ENCODE measurements around the gene SPEF2.

The SPEF2 gene, protein sequence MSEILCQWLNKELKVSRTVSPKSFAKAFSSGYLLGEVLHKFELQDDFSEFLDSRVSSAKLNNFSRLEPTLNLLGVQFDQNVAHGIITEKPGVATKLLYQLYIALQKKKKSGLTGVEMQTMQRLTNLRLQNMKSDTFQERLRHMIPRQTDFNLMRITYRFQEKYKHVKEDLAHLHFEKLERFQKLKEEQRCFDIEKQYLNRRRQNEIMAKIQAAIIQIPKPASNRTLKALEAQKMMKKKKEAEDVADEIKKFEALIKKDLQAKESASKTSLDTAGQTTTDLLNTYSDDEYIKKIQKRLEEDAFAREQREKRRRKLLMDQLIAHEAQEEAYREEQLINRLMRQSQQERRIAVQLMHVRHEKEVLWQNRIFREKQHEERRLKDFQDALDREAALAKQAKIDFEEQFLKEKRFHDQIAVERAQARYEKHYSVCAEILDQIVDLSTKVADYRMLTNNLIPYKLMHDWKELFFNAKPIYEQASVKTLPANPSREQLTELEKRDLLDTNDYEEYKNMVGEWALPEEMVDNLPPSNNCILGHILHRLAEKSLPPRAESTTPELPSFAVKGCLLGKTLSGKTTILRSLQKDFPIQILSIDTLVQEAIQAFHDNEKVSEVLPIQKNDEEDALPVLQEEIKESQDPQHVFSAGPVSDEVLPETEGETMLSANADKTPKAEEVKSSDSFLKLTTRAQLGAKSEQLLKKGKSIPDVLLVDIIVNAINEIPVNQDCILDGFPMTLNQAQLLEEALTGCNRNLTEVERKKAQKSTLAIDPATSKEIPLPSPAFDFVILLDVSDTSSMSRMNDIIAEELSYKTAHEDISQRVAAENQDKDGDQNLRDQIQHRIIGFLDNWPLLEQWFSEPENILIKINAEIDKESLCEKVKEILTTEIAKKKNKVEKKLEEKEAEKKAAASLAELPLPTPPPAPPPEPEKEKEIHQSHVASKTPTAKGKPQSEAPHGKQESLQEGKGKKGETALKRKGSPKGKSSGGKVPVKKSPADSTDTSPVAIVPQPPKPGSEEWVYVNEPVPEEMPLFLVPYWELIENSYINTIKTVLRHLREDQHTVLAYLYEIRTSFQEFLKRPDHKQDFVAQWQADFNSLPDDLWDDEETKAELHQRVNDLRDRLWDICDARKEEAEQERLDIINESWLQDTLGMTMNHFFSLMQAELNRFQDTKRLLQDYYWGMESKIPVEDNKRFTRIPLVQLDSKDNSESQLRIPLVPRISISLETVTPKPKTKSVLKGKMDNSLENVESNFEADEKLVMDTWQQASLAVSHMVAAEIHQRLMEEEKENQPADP (N-terminal part only)

DNA sequence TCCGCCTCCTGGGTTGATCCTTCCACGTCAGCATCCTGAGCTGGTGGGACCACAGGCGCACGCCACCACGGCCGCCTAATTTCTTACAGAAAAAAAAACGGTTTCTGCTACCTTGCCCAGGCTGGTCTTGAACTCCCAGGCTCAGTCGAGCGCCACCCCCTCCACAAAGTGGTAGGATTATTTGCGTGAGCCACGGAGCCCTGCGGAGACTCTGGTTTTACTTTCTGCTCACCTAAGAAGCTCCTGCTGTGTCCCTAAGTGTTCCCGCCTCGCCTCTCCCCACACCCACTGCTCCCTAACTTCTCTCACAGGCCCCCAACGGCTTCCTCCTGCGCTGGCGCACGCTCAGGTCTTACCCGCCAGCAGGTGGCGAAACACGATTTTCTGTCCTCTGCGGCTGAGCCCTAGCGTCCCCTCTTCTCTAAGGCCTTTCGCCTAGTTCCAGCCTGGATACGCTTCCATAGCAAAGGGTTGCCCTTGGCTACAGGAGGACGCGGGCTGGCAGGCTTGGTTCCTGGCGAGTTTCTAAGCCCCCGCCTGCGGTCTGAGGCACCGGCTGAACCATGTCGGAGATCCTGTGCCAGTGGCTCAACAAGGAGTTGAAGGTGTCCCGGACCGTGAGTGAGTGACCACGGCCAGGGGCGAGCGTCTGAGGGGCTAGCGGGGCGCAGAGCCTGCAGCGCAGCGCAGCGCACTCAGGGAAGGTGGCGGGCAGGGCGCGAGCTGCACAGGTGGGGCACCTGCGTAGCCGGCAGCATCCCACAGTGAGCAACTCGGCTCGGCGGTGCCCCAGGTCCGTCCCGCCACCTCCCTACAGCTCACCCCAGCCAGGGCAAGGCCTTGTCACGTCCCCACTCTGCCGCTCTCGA, at the start of gene SPEF2:
Gene SPEF2, plus strand, starts transcription at position 429 of the 869 bp plus-strand sequence. Its CDS starts 135 bp downstream, at position 564.
- DNase-seq = no peak

DNA sequence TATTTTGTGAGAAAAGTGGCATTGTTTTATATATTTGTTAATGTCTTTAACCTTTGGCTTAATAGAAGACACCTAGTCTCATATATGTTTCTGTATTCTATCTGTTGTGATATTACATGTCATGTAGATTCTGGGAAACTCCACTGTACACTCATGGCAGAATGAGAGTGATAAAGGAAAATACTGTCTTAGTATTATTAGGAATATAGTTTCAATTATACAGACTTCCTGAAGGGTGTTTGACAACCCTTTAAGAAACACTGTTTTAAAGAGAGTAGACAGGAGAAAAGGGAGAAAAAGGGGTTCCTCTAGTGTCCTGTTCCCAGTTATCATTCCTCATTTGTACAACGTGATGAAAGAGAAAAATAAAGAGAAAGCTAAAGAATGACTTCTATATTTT, 42.1 kb upstream of the SPEF2 start:
- no peak for DNase-seq

DNA sequence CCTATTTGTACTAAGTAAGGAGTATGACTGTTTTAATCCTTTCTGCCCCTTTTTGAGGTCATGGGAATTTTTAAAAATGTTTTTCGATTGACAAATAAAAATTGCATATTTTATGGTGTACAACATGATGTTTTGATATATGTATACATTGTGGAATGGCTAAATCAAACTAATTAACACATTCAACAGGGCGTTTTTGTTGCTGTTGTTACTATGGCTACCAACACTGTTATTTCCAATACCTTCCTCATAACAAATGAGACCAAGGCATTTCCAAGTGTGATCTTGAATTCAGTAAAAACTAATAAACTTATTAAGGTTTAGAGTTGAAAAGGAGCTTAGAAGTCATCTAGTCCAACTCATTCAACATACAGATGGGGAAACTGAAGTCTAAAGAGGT, 30.2 kb upstream of the SPEF2 start:
- no peak for DNase-seq

DNA sequence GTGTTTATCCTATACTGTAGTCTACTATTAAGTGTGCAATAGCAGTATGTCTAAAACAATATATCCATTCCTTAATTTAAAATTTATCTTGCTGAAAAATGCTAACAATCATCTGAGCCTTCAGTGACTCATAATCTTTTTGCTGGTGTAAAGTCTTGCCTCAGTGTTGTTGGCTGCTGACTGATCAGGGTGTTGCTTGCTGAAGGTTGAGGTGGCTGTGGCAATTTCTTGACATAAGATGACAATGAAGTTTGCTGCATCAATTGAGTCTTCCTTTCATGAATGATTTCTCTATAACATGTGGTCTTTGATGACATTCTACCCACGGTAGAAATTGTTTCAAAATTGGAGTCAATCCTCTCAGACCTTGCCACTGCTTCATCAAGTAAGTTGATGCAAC, 24.3 kb upstream of the SPEF2 start:
- no peak for DNase-seq

DNA sequence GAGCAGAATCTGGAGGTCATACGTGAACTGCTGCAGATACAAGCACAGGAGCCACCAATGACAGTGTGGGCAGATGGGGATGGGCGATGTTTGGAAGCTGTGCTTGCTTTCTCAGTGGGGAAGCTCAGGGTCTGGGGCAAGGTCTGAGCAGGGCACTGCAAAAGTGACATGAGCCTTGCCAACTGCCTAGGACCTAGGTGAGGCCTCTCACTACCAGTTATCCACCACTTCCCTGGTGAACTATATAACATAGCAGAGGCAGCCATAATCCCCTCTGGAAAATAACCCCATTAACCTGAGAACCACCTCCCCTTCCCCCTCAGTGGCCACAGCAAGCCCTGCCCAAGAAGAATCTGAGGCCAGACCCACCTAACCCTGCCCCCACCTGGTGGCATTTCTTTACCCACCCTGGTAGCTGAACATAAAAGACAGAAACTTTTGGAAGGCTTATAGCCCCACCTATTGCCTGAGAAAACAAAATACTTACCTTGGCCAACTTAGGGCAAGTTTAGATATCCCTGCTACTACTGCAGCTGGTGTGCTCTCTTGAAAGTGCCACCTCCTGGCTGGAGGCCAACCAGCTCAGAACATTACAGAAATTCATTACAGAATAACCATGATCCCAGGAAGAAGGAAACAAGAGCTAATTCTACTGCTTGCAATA, 18.8 kb upstream of the SPEF2 start:
- DNase-seq = no peak

DNA sequence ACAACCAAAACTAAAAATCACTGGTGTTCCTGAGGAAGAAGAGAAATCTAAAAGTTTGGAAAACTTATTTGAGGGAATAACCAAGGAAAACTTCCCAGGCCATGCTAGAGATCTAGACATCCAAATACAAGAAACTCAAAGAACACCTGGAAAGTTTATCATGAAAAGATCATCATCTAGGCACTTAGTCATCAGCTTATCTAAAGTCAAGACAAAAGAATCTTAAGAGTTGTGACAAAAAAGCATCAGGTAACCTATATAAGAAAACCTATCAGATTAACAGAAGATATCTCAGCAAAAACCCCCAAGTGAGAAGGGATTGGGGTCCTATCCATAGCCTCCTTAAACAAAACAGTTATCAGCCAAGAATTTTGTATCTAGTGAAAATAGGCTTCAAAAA, 17.1 kb upstream of the SPEF2 start:
- no peak for DNase-seq

DNA sequence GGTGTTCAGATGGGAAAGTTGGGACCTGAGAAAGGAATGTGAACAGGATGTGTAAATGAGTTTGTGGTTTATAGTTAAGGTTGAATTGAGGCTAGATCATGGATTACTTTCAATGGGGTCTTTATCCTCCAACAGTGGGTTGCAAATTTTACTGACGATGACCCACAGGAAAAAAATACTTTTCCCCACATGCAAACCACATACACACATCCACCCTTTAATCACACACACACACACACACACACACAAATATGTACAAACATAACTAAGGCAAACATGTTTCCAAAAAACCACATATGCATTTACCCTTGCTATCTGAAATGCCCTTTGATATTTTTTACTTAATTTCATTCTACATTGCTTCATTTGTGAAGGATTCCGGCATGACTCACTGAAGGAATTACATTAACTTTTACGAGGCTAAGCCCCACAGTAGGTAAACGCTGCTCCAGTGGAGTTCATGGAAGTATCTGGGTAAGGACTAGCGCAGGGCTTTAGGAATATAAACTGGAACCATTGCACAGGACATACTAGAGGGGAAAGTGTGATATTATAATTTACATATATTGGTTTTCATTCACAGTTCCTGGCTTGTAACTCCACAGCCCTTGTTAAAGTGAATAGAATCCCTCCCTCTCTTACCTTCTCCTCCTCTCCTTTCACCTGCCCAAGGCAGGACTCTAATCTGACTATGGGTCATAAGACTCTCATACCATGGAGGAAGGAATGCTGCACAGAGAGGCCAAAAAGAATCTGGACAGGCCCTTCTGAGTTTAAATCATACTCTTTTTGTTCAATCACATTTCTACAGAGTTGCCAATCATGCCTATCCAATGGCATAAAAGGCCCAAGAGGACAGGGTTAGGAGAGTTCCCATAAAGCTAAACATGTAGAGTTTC, 8.5 kb upstream of the SPEF2 start:
- no peak for DNase-seq

DNA sequence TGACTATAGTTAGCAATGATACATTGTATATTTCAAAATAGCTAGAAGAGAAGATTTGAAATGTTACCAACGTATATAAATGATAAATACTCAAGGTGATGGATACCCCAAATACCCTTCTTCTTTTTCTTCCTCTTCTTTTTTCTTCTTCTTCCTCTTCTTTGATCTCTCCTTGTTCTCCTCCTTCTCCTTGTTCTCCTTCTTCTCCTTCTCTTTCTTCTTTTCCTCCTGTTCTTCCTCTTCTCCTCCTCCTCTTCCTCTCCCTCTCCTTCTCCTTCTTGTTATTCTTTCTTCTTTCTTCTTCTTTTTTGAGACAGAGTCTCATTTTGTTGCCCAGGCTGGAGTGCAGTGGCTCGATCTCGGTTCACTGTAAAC, 616 bp upstream of the SPEF2 start:
- DNase-seq = no peak

DNA sequence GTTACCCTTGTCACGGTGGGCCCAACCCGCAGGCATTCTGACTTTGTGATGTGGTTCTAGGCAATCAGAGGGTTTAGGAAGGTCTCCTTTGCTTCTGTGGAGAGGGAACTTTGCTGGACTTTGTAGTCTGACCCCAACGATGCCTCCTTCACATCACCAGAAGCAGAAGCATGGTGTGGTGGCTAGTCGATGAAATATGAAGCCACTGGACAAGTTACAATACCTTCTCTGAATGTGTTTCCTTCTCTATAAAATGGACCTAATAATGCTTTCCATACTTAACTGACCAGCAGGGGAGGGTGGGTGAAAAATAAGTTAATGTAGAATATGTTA, 607 bp downstream of the SPEF2 start:
- no peak for DNase-seq

DNA sequence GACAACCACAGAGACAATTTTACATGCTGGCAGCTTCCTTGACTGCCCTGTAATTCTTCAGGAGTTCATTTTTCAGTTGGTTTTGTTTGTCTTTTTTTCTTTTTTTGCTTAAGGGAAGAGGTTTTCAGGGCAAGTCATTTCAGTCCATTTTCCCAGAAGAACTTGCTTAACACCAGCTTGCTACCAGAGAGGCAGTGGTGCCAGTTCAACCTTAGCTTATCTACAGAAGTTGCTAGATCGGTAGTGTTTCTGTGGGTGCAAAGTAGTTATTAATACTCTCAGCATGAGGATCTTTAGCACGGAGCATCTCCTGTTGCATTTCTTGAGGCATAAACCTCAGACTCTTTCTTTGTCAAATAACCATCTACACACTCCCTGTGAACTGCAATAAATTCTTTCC, 1.1 kb downstream of the SPEF2 start:
- DNase-seq = no peak

DNA sequence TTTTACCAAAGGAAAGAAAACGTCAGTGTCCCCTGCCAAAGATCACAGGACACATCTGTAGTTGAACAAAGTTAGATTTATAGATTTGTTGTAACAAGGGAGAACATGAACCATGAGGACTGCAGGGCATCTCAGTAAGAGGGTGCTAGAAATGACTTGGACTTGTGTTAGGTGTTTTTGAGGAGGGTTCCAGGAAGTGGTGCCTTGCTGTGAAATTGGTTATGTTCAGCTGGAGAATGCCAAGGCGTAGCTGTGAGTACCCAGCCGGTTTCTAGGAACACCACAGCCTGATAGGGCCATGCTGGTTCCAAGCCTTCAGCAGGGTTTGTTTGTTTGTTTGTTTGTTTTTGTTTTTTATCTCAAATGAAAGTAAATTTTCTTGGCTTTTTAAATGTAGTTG, 5.3 kb downstream of the SPEF2 start:
- DNase-seq = no peak

DNA sequence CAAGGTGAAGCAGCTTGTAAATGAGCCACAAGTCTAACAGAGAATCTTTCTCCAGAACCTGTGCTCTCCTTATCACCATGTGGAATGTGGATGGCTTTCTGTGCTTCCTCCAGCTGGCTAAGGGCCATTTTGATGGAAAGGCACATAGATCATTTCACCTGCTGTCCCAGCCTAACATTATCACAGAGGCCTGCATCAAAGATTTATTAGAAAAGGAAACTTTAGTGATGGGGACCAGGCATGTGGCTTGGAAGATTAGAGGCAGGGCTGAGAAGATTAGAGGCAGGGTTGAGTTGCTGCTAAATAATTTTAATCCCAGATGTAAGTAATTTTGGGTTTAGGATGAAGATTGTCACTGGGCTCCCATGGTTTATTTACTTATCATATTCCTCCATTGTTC, 6.3 kb downstream of the SPEF2 start:
- no peak for DNase-seq

DNA sequence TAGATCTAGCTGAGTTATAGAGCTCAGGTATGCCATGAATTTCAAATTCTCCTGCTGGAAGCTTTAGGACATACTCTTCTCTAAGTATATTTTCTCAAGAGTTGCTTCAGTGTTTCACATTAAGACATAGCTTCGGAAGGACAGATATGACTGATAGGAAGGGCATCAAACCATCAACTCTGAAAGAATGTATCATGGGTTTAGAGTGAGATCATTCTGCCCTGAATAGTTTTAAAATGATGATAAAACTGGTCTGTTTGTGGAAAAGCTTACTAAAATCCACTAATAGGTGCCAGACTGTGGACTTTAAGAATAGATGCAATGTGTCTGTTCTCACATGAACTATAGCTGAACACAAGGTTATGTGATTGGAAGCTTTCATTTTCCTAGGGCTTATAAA, 8.4 kb downstream of the SPEF2 start:
- no peak for DNase-seq

DNA sequence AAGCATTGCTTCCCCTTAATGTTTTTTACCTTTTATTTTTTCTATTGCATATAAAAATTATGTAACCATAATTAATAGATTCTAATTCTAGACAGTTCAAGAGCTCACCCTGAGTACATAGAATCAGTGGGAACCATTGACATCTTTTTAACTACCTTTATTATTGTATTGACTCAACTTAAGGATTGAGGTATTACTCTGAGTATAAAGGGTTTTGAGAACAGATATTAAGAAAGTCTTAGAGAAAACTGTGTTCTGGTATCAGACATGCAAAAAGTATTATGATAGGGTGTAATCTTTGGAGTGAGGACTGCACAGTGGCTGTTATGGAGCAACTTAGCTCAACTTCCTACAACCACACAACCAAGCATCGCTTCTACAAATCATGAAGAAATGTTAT, 8.9 kb downstream of the SPEF2 start:
- no peak for DNase-seq

DNA sequence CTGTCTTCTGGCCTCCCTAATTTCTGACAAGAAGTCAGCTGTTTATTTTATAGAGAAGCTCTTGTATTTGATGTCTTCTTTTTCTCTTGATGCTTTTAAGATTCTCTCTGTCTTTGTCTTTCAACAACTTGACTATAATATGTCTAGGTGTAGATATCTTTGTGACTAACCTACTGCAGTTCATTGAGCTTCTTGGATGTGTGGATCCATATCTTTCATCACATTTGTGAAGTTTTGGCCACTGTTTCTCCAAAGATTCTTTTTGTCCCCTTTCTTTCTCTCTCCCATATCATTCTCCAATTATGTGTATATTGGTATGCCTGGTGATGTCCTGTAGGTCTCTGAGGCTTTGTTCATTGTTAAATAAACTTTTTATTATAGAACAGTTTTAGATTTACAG, 16.7 kb downstream of the SPEF2 start:
- no peak for DNase-seq

DNA sequence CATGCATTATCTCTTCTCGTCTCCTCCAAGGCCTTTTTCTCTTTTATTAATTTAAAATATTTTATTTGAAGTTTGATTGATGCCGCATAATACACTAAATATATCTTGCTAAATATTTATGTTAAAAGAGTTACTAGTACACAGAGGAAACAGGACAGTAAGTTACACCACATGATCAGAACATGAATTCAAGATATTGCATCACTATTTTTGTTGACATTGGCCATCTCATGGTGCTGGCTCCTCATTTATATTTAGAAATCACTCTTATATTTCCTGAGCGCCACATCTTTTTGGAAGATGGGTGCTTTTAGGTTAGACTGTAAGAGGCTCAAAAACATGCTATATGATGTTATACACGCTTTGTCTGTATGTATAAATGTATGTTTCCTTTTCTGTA, 23.0 kb downstream of the SPEF2 start:
- no peak for DNase-seq

DNA sequence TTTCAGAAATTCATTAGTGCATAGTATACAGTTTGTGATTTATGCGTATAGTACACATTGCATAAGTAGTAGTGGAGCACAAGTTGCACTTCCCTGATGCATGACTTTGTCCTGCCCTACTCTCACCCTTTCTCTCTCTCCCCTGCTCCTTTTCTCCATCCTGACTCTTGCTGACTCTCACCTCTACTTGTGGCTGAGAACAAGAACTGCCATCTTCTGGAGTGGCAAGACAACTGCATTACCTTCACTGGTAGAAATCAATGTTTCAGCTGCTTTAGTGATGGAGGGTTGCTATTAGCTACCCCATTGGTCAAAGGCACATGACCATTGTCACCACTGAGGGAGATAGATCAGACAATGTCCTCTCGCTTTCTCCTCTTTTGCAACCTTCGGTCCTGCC, 26.9 kb downstream of the SPEF2 start:
- no peak for DNase-seq

DNA sequence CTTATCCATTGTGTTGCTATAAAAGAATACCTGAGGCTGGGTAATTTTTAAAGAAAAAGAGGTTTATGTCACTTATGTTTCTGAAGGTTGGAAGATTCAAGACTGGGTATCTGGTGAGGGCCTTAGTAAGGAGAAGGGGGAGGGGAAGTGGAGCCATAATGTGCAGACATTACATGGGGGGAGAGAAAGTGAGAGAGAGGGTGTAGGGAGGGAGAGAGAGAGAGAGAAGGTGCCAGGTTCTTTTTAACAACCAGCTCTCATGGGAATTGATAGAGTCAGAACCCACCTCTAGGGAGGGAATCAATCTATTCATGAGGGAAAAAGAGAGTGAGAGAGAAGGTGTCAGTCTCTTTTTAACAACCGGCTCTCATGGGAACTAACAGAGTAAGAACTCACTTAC, 29.5 kb downstream of the SPEF2 start:
- no peak for DNase-seq

DNA sequence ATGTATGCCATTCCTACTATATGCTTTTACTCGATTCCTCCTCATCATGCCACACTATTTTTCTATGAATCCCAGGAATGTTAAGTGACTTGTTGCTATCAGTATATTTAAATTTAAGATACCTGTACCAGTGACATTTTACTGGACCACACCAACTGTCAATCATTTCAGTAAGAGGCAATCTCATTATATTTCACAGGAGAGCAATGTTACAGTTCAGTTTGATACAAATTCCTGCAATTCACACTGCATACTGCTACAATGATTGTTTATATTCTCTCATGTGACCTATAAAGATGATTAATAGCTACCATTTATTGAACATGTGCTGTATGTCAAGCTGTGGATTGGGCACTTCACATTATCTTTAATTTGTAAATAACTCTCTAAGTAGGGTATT, 30.0 kb downstream of the SPEF2 start:
- no peak for DNase-seq

DNA sequence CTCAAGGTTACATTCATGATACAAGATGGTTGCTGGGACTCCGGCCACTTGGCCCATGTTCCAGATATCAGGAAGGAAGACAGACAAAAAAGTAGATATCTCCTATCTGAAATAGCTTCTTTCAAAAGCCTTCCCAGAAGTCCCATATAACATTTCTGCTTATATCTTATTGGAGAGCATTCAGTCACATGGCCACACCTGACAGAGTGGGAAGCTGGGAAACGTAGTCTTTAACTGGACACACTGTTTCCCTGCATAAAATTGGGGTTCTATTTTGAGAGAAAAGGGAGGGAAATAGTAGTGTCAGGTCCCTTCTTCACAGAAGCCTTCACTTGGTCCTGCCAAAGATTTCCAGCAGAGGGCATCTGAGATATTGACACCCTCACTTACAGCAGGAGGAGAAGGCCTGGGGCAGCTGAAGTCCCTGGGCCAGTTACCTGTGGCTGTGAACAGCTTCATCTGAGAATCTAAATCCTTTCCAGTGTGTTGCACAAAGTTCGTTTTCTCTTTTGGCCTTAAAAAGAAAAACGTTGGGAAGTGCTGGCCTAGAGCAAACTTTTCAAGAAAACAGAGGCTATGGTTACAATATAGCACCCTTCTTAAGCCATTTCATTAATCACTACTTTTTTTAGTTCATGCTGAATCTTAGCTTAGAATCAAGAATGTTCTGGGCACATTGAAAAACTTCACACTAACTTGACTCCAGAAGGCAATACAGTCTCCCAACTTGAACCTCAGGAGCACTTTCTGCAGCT, 33.5 kb downstream of the SPEF2 start:
- DNase-seq = no peak
